Mucosa of descending colon (tissue), 3 donors: ENCODE data around the gene SLF1. TPM values are rescaled to one million over a fixed set of nuclear protein-coding genes. Genes with fewer than 3 reads are reported as not detected.

Source experiments
- ATAC-seq: fragments of 200-7000 bp; cut with Tn5 transposase; one replicate; pipeline ENCODE4 v1.9.1; 2020; ENCODE audit warnings: mild to moderate bottlenecking, moderate library complexity
- DNase-seq, 3 donors: peaks; one replicate each; pipeline ENCODE4 v3.0.0-alpha.2; 2020
- H3K36me3 ChIP-seq: fragments of 200-600 bp; one replicate; pipeline ENCODE4 v1.8.0; 2021; ENCODE audit warnings: low read depth, mild to moderate bottlenecking
- H3K4me1 ChIP-seq: fragments of 200-600 bp; one replicate; pipeline ENCODE4 v1.8.0; 2021; ENCODE audit warnings: low read depth, mild to moderate bottlenecking
- H3K4me3 ChIP-seq: fragments of 200-600 bp; one replicate; pipeline ENCODE4 v1.8.0; 2021; ENCODE audit warnings: mild to moderate bottlenecking
- H3K9me3 ChIP-seq: fragments of 200-600 bp; one replicate; pipeline ENCODE4 v1.8.0; 2021; ENCODE audit warnings: mild to moderate bottlenecking
- intact Hi-C, 2 donors: fragments of 100-400 bp; cut with DNase I in 1 of 2; cut with micrococcal nuclease in 1 of 2; formaldehyde crosslinking; loops; one replicate each; pipeline versions ENCODE4 v1.11.0 to v1.11.1; 2022; cut with DNase I, micrococcal nuclease
- total RNA-seq, 3 donors: library from RNA; stranded (reverse); fragmentation: NEBNext Ultra II Directional in 2 of 3; extraction: Animal tissue kit (Norgen Biotek cat#: 25700) in 2 of 3; gene quantifications; one replicate each; pipeline versions ENCODE4 v1.2.1 to v1.2.4, GENCODE V29; 2021 to 2023
- TF ChIP-seq, protein P1 (sequence below): fragments of 200-600 bp; IDR thresholded peaks from one replicate; pipeline ENCODE4 v1.8.0; 2022; ENCODE audit warnings: antibody characterized with exemption, mild to moderate bottlenecking
- donor health status: DM: no; HTN: no; CAD: no; lungs with moderate emphysema.
- donor health status: DM: no; HTN: no; CAD: no.
- donor health status: DM: no; HTN: yes; CAD: no.

SLF1 gene
- total RNA-seq, 3 donors from 2014 or later: 4.8 to 6.6 (median 6.2) TPM

DNA sequence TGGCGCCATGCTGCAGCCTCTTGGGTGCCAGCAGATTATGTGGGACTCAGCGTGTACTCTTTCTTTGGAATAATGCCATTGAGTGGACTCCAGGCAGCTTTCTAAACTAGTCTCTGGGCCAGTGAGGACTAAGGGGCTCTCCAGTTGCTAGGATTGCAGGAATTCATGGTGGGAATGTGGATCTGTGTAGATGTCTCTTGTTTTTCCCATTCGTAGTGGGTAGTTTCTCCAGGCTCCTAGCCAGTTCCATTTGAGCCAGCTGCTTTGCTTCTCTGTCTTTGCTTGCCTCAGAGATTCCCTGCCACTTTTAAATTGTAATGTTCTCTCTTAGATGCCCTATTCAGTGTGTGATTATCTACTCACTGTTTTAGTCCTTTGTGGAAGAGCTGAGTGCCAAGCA lies 42.6 kb downstream of the SLF1 start:
- H3K36me3 ChIP-seq: no peaks in the 10 kb centered on the region
- DNase-seq: no peak
- no peaks in the 10 kb centered on the region for H3K4me1 ChIP-seq
- no peak for ATAC-seq
- intact Hi-C loops: no loop called here
- TF ChIP-seq, protein P1, sequence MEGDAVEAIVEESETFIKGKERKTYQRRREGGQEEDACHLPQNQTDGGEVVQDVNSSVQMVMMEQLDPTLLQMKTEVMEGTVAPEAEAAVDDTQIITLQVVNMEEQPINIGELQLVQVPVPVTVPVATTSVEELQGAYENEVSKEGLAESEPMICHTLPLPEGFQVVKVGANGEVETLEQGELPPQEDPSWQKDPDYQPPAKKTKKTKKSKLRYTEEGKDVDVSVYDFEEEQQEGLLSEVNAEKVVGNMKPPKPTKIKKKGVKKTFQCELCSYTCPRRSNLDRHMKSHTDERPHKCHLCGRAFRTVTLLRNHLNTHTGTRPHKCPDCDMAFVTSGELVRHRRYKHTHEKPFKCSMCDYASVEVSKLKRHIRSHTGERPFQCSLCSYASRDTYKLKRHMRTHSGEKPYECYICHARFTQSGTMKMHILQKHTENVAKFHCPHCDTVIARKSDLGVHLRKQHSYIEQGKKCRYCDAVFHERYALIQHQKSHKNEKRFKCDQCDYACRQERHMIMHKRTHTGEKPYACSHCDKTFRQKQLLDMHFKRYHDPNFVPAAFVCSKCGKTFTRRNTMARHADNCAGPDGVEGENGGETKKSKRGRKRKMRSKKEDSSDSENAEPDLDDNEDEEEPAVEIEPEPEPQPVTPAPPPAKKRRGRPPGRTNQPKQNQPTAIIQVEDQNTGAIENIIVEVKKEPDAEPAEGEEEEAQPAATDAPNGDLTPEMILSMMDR: no peak
- H3K4me3 ChIP-seq: no peak overlapping the region
- H3K9me3 ChIP-seq: peaks cover 16% of the 10 kb centered on the region

DNA sequence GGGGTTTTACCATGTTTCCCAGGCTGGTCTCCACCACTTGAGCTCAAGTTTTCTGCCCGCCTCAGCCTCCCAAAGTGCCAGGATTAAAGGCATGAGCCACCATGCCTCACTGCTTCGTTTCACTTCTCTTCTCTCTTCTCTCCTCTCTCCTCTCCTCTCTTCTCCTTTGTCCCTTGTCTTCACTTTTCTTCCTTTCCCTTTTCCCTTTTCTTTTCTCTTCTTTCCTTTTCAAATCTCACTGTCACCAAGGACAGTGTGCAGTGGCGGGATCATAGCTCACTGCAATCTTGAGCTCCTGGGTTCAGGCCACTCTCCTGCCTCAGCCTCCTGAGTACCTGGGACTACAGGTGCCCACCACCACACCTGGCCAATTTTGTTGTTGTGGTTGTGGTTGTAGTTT lies 49.5 kb downstream of the SLF1 start:
- no peaks in the 10 kb centered on the region for H3K4me1 ChIP-seq
- intact Hi-C loops: no loop called here
- DNase-seq (no peak), ATAC-seq (no peak)
- TF ChIP-seq, protein P1: no peak
- no peak overlapping the region for H3K4me3 ChIP-seq
- H3K36me3 ChIP-seq: no peaks in the 10 kb centered on the region
- H3K9me3 ChIP-seq: no peaks in the 10 kb centered on the region

DNA sequence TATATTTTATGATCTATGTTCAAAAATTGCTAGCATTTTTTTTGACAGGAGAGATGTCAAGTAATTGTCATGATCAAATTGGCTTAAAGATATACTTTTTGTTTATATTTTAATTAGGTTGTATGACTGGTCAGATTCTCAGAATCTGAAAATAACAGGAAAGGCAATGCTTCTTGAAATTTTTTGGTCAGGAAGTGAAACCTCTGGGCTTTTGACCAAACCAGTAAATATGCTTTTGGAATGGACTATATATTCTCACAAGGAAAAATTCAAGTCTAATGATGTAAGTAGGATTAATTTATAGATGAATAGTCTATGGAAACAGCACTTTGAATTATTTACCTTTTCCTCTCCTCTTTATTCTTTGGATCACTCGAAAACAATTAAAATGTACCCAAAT lies 52.3 kb downstream of the SLF1 start:
- Histone ChIP-seq H3K4me3 (no peak overlapping the region), H3K4me1 (no peaks in the 10 kb centered on the region), H3K36me3 (no peaks in the 10 kb centered on the region), H3K9me3 (no peaks in the 10 kb centered on the region)
- no peak for ATAC-seq
- no peak for DNase-seq
- TF ChIP-seq, protein P1: no peak
- intact Hi-C loops: no loop called here

DNA sequence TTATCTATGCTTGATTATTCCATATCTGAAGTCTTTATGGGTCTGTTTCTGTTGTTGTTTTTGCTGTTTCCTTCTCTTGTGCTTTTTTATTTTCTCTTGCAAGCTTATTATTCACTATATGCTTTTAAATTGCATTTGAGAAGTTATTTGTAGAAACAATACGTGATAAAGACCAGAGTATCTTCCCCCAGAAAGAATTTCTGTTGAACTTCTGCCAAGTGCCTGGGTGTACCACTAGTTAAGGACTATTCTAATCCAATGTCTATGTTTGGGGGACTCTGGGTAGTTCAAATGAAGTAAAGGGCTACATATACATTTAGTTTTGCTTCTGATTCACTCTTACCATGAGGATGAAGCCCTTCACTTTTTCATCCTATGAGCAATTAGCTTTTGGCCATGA lies 54.3 kb downstream of the SLF1 start:
- Histone ChIP-seq H3K4me3 (no peak overlapping the region), H3K9me3 (no peaks in the 10 kb centered on the region), H3K36me3 (no peaks in the 10 kb centered on the region), H3K4me1 (no peaks in the 10 kb centered on the region)
- intact Hi-C loops: no loop called here
- DNase-seq: no peak
- ATAC-seq: no peak
- TF ChIP-seq, protein P1: no peak

DNA sequence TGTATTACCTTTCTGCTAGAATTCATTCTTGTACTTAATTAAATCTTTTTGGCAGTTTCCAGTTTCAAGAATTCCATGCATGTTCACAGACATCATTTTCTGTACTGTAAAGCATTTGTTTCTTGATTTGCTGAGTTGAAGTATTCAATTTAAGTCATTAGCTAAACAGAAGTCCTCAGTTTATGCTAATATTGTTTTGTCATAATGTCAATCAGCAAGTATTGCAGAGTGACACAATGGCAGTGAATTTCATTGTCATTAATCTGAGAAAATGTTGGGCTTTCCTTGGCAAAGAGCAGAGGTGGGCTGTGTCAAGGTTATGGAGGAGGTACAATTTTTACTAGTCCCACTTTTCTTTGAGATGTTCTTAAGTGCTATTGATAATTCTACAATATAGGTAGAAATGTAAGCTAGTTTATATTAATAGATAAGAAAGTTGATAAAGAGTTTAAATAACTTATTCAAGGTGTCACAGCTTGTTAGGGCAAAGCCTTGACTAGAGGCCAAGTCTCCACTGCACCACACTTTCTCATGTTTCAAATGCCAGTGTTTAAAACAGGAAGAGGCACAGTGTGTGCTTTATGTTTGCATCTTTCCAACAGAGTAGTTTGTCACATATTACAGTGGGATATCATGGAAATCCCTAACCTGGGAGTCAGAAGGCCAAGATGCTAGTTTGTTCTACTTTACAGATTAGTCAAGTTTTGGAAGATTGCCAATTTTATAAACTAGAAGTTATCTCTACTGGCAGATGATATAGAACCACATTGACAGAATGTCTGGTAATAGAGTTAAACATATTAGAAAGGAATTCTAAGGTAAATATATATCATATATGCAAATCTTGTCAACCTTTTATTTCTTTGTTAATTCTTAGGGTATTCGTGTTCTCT lies 56.3 kb downstream of the SLF1 start:
- ATAC-seq (no peak), DNase-seq (no peak)
- Histone ChIP-seq H3K4me3 (no peak overlapping the region), H3K36me3 (no peaks in the 10 kb centered on the region), H3K4me1 (no peaks in the 10 kb centered on the region), H3K9me3 (no peaks in the 10 kb centered on the region)
- intact Hi-C loops: no loop called here
- TF ChIP-seq, protein P1: no peak
